Eye (tissue), 1 donor: ENCODE results near the gene CHCHD1.
"Not testable (repeated sequence)": the region's sequence is repeated elsewhere in the genome, so short reads cannot be mapped to it uniquely, and the experiment has no call there.

Experiments
- DNase-seq: peaks from one replicate; pipeline ENCODE4 v3.0.0-alpha.2; 2015

The CHCHD1 gene

DNA sequence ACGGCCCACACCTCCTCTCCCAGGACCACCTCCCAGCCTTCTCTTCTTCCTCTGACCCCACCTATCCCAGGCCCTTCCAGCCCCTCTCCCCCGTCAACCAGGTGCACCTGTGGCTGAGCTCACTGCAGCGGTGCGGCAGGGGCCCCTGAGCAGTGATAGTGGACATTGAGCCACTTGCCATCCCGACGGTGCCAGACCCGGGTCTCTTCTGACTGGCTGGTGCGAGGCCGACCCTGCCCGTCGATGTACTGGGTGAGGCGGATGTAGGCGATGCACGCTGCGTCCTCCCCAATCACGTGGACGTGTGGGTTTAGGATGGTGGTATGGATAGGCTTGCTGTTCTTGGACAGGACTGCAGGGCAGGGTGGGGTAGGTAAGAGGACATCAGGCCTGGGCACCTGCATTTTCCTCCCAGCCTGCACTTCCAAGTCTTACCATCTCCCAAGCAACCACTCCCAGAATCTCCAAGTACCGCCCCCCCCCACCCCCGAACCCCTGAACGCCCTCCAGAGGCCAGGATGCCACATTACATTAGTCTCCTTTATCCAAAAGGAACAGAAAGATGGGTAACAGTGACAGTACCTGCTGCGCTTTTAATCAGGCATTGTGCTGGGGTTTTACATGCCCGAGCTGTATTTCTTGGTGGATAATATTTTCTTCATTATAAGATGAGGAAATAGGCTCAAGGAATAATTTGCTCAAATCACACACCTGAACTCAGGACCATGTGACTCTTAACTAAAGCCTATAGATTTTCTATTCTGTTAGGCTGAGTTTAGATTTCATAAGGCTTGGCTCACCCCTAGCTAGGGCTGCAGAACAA is 33.3 kb downstream of the CHCHD1 start:
- DNase-seq = no peak

DNA sequence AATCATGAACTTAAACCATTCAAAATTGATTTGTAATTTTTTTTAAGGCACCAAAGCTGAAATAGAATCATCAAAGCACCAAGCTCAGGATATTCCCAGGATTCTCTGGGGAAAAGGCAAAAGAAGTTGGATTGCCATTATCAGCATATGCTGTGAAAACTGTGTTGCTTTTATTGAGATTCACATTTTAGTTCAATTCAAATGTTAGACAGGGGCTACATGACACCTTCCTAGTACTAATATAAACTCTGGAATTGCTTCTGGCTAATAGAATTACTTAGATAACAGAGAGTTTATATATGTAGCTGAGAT is 33.8 kb downstream of the CHCHD1 start:
- no peak for DNase-seq

DNA sequence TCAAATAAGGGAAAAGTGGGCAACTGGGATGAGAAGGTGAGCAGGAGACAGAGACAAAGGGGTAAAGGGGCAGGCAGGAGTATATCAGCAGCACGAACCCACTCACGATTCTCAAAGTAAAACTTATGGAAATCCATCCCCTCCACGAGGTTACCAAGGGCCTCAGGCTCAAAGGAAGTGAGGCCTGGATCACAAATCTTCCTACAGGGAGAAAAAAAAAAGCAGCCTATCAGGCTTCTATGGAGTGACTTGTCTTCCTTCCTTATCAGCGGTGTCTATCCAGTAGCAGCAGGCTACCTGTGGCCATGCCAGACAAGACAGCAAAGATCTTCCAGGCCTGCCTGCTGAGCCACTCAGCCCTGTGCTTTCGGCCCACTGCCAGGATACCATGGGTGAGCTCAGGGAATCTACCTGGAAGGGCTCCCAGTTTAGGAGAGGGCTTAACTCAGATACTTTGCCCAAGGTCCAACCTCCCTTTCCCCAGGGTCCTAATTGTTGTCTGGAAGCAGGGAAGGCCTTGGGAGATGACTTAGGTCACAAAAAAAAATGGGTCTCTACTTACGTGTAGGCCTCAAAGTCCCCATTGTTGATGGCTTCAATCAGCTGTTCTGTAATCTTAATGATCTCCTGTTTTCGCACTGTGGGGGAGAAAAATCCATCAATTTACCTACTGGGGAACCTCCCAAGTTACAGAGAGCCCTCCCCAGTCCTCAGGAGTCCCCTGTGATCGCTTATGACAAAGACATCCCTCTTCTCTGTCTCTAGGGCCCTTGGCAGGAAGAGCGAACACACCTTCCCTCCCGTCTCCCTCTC is 35.3 kb downstream of the CHCHD1 start:
- DNase-seq = no peak

DNA sequence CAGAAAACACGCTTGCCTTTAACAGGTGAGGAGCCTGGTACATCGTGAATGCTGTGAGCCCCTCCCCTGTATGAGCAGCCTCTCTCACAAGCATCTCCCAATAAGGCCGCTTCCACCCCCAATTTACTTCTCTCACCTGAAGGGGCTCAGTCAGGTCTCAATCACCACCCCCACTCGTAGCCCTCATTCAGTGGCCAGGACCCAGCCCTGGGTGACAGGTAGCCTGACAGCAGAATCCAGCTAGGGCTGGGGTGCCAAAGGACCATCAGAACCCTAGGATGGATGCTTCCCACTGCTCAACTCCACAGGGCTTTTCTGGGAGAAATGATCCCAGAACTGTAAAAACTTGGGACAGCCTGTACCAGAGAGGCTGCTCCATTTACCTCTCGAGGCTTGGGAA is 36.0 kb downstream of the CHCHD1 start:
- no peak for DNase-seq

DNA sequence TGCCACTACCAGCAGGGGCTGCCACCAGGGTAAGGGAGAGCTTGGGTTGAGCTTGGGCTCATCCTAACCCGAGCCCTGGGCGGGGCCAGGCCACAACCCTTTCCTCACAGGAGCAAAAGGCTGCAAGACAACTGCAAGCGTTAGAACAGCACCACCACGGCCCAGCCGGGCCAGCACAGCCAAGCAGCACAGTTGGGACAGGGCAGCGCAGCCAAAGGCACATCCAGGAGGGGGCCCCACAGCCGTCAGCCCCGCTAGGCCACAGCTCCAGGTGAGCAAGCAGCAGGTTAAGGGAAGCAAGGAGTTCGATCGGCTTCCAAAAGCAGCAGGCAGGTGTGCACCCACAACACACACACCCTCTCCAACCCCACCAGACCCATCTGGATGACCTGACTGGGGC is 36.6 kb downstream of the CHCHD1 start:
- no peak for DNase-seq

DNA sequence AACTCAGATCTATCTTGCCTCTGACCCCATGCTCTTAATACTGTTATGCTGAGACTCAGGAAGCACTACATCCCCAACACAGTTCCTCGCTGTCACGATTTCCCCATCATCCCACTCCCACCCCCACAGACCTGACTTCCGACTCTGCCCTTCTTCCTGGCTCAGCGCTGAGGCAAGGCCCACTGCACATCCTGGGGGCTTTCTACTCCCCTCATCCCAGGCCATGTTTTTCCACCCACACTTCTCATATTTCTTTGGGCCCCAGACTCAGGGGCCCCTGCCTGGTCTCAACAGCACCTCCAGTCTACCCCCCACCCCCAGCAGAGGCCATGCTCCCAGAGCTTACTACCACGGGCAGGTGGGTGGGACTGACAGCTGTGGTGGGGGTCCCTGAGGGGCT is 37.2 kb downstream of the CHCHD1 start:
- no peak for DNase-seq

DNA sequence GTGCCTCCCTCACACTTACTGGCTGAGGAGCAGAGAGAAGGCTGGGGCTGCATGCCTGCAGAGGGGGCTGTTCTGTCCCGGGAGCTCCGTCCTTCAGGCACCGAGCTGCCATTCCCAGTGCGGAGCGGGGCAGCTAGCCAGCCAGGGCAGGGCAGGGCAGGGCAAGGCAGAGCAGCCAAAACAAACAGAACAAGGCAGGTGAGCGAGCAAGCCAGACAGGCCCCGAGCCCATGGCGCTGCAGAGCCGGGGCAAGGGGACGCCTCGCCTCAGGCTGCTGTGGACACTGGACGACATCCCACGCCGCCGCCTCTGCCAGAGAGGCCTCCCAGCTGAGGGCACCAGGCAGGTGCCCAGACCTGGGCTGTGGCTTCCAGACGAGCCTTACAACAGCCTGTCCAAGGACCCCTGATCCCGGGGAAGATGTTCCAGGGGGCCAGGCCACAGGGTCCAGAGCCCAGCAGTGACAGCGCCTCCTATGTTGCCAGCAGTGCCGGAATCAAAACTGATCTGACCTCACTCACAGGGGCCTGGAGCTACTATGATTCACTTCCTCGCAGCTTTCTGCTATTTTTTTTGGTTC is 37.8 kb downstream of the CHCHD1 start:
- DNase-seq = no peak

DNA sequence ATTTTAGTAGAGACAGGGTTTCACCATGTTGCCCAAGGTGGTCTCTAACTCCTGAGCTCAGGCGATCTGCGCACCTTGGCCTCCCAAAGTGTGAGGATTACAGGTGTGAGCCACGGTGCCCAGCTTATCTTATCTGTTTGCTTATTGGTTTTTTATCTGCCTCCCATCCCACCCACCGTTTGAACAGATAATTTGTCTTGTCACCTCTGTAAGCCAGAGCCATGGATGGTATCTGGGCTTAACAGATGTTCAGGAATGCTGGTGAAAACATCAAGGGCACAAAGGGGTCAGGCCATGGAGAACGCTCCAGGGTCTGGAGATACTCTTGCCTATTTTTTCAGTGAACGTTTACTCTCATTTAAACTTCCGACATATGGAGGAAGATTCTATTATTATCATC is 41.5 kb downstream of the CHCHD1 start:
- DNase-seq = no peak

DNA sequence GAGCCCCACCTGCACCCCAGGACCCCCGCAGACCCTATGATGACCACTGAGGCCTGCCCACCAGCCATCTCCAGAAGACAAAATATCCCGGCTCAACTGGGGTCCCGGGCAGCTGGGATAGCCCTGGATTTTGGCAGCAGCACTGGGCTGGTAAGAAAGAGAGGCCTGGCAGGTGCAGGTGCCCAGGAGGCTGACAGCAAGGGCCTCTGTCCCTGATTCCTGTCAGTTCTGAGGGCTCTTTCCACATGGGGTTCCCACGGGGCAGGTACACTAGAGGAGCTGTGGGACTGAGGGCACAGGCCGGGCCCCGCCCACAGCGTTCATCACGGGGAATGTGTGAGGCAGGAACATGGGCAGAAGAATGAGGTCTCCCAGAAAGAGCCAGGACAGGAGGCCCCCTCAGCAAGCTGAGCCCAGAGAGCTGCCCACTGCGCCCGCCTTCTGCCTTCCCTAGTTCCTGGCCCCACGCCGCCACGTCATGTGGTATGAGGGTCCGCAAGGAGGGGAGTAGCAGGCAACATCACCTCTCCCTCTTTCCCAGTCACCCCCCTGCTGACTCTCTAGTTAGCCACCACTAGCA is 42.4 kb downstream of the CHCHD1 start:
- no peak for DNase-seq

DNA sequence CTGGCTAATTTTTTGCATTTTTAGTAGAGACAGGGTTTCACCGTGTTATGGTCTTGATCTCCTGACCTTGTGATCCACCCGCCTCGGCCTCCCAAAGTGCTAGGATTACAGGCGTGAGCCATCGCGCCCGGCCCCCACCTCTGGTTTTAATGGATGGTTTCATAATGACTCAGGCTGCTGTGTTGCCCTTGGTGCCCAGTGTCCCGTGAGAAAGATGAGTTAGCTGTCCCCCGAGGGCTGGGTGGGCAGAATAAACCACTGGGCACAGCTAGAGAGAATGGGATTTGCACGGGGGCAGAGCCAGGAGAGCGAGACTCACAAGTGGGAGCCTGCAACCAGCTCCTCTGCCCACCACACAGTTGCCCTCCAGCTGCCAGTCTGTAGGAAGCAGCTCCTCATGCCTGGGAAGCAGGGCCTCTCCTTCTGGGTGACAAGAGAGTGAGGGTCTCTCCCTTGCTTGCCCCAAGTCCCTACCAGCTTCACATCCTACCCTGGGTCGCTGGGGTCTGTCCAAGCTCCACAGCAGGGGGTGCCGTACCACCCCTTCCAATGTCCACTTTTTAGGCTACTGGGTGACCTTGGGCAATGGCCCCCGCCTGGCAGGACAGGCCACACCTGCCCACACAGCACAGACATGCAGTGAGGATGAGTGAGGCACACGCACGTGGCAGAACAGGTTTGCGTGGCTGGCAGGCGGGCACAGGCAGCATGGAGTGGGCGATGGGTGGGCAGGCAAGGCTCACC is 45.7 kb downstream of the CHCHD1 start:
- DNase-seq = no peak

DNA sequence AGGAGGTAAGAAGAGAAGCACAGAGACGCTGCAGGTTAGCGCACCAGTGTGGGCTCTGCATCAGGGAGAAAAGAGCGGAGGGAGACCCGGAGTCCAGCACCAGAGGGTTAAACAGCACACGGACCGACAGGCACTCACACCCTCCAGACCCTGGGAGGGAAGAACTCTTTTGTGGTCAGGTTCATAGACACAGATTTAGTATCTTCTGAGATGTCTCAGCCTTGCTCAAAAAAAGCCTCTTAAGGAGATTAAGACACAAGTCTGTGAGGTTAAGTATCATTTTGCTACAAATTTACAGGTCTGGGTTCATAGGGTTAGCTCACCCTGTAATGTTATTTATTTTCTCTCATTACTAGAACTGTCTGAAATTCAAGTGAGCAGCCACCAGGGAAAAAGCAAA is 46.3 kb downstream of the CHCHD1 start:
- DNase-seq = no peak

DNA sequence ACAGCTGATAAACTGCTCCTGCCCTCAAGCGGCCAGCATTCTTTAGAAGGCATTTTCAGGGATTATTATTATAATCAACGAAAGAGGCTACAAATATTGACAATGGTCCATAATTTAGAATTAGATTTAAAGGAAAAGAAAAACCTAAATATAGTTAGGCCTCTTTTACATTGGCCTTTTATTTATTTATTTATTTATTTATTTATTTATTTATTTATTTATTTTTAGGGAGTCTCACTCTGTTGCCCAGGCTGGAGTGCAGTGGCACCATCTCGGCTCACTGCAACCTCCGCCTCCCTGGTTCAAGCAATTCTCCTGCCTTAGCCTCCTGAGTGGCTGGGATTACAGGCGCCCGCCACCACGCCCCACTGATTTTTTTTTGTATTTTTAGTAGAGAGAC is 47.2 kb downstream of the CHCHD1 start:
- DNase-seq = not testable (repeated sequence)
